Aorta (tissue), 5 donors: Measurements from ENCODE around the gene LIFR. TPM values are rescaled to one million over a fixed set of nuclear protein-coding genes. Genes with fewer than 3 reads are reported as not detected.
"Not testable (repeated sequence)": the region's sequence is repeated elsewhere in the genome, so short reads cannot be mapped to it uniquely, and the experiment has no call there.

Experiments
- ATAC-seq: fragments of 200-7000 bp; cut with Tn5 transposase; one replicate; pipeline ENCODE4 v1.9.1; 2022; ENCODE audit warnings: moderate library complexity; ENCODE audit not compliant: low FRiP score
- DNase-seq, 2 donors: peaks; one replicate each; pipeline ENCODE4 v3.0.0-alpha.2; 2020
- H3K27ac ChIP-seq, 2 donors: one replicate each; pipeline ENCODE4 v1.5.1; 2013; ENCODE audit warnings: low read length in 2 of 2, mild to moderate bottlenecking in 2 of 2, moderate library complexity in 2 of 2, control low read depth in 1 of 2, inconsistent platforms in 1 of 2, low read depth in 1 of 2
- H3K27me3 ChIP-seq, 2 donors: one replicate each; pipeline ENCODE4 v1.6.1; 2013; ENCODE audit warnings: control low read depth in 1 of 2, low read length in 1 of 2, mild to moderate bottlenecking in 1 of 2, moderate library complexity in 1 of 2; ENCODE audit not compliant: insufficient read depth in 2 of 2, control insufficient read depth in 1 of 2
- H3K36me3 ChIP-seq, 2 donors: one replicate each; pipeline ENCODE4 v1.6.1; 2013; ENCODE audit warnings: control low read depth in 1 of 2, low read length in 1 of 2, mild to moderate bottlenecking in 1 of 2; ENCODE audit not compliant: insufficient read depth in 2 of 2, control insufficient read depth in 1 of 2
- H3K4me1 ChIP-seq, 2 donors: one replicate each; pipeline ENCODE4 v1.6.1; 2013; ENCODE audit warnings: low read length in 2 of 2, control low read depth in 1 of 2, mild to moderate bottlenecking in 1 of 2, moderate library complexity in 1 of 2; ENCODE audit not compliant: insufficient read depth in 2 of 2, control insufficient read depth in 1 of 2
- H3K4me3 ChIP-seq, 2 donors: one replicate each; pipeline ENCODE4 v1.5.1; 2013; ENCODE audit warnings: low read length in 2 of 2, control low read depth in 1 of 2, mild to moderate bottlenecking in 1 of 2
- H3K9me3 ChIP-seq: one replicate; pipeline ENCODE4 v1.6.1; 2013; ENCODE audit warnings: mild to moderate bottlenecking, low read length; ENCODE audit not compliant: control insufficient read depth
- WGBS, 2 donors: extraction: QIAGEN DNeasy Blood & Tissue Kit; methylation state at CpG; one replicate each; pipeline ENCODE4 v1.1.7; 2013; 5-methylcytosine and 5-hydroxymethylcytosine counted together
- intact Hi-C, 2 donors: fragments of 100-400 bp; cut with DNase I; formaldehyde crosslinking; loops; one replicate each; pipeline versions ENCODE4 v1.14.2 to v1.15.0; 2022
- polyA plus RNA-seq, 2 donors: library from polyadenylated mRNA; stranded (reverse); fragments of 200-250 nt; gene quantifications; one replicate each; pipeline ENCODE4 v1.2.3, GENCODE V29; 2013
- total RNA-seq, 2 donors: library from RNA; stranded (reverse); fragmentation: NEBNext Ultra II Directional; extraction: Animal tissue kit (Norgen Biotek cat#: 25700); gene quantifications; one replicate each; pipeline ENCODE4 v1.2.1, GENCODE V29; 2021
- donor health status: healthy with polysubstance abuse.
- donor health status: Bipolar disorder and iron deficiency.
- donor health status: DM: no; HTN: no; CAD: no.
- donor health status: DM: no; HTN: no; CAD: no.
- donor health status: DM: yes; HTN: yes; CAD: no.

LIFR gene
- total and polyA plus RNA-seq, 4 donors: 2.4 to 69.6 (median 39.7) TPM

DNA sequence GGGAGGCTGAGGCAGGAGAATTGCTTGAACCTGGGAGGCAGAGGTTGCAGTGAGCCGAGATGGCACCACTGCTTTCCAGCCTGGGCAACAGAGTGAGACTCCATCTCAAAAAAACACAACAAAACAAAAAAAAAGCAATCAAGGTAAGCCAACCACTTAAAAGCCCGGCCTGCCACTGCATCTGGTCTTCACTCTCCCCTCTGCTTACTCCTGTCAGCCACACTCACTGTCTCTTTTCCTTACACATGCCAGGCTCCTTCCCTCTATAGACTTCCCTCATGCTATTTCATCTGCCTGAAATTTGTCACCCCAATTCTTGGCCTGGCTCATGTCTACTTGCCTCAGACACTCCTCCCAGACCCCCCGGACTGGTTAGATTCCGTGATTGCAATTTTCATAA, 17.6 kb upstream of the LIFR start:
- intact Hi-C loops: no loop called here
- no peaks in the 10 kb centered on the region for H3K27me3 ChIP-seq
- no peak for DNase-seq
- no peak overlapping the region for H3K4me3 ChIP-seq
- ATAC-seq: no peak
- H3K27ac ChIP-seq: no peak overlapping the region
- no peaks in the 10 kb centered on the region for H3K4me1 ChIP-seq
- 94 to 97% methylated on average over 4 of the region's 4 CpGs for WGBS, 2 donors
- H3K9me3 ChIP-seq: no peaks in the 10 kb centered on the region
- H3K36me3 ChIP-seq: no peaks in the 10 kb centered on the region

- Histone ChIP-seq H3K36me3 (no peaks in the 10 kb centered on the region), H3K27ac (no peak overlapping the region), H3K9me3 (no peaks in the 10 kb centered on the region), H3K4me1 (no peaks in the 10 kb centered on the region), H3K4me3 (no peak overlapping the region), H3K27me3 (no peaks in the 10 kb centered on the region)
- intact Hi-C loops: no loop called here
- ATAC-seq: no peak
- 97 to 98% methylated on average over 3 of the region's 3 CpGs for WGBS, 2 donors
- no peak for DNase-seq
Measured at GRCh38 chr5:38573521-38573920, 17.1 kb upstream of the LIFR start.

DNA sequence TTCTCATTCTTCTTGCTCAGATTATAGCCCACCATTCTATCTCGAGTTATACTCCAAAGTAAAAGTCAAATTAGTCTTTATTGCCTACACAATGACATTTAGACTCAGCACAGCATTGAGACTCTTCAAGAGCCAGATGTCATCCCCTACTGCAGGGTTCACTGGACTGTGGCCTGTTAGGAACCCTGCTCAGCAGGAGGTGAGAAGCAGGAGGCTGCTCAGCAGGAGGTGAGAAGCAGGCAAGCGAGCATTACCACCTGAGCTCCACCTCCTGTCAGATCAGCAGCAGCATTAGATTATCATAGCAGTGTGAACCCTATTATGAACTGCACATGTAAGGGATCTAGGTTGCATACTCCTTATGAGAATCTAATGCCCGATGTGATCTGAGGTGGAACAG, 12.7 kb upstream of the LIFR start:
- no peak overlapping the region for H3K27ac ChIP-seq
- no peaks in the 10 kb centered on the region for H3K4me1 ChIP-seq
- DNase-seq: no peak
- WGBS, 2 donors: 93 to 94% methylated on average over 3 of the region's 3 CpGs
- no peaks in the 10 kb centered on the region for H3K27me3 ChIP-seq
- intact Hi-C loops: no loop called here
- H3K36me3 ChIP-seq: no peaks in the 10 kb centered on the region
- ATAC-seq: no peak
- H3K4me3 ChIP-seq: no peak overlapping the region
- no peaks in the 10 kb centered on the region for H3K9me3 ChIP-seq

GRCh38 chr5:38567306-38567705, 10.9 kb upstream of the LIFR start:
- H3K4me3 ChIP-seq, H3K36me3 ChIP-seq, H3K27me3 ChIP-seq, intact Hi-C loops, H3K4me1 ChIP-seq, H3K27ac ChIP-seq, ATAC-seq, H3K9me3 ChIP-seq, DNase-seq: not testable (repeated sequence)
- WGBS, 2 donors: 96 to 97% methylated on average over 2 of the region's 2 CpGs

DNA sequence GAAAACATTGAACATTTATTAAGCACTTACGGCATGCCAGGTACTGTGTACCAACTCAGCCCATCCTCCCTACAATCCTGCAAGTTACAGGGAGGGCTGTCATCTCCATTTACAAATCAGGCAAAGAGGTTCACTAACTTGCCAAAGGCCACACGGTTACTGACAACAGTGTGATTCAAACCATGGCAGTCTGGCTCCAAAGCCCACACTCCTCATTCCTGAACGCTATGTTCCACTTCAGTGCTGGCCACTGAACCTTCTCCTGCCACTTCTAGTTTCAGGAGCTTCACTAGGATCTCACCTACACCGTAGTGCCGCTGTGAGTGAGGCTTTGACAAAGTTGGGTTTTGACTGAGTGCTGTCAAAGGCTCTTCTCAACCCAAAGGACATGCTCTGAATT, 7.2 kb upstream of the LIFR start:
- Histone ChIP-seq H3K27me3 (no peaks in the 10 kb centered on the region), H3K4me3 (no peak overlapping the region), H3K4me1 (no peaks in the 10 kb centered on the region), H3K9me3 (no peaks in the 10 kb centered on the region), H3K36me3 (no peaks in the 10 kb centered on the region), H3K27ac (no peak overlapping the region)
- DNase-seq (no peak), ATAC-seq (no peak)
- intact Hi-C loops: no loop called here
- WGBS, 2 donors: 79 to 88% methylated on average over 5 of the region's 5 CpGs

DNA sequence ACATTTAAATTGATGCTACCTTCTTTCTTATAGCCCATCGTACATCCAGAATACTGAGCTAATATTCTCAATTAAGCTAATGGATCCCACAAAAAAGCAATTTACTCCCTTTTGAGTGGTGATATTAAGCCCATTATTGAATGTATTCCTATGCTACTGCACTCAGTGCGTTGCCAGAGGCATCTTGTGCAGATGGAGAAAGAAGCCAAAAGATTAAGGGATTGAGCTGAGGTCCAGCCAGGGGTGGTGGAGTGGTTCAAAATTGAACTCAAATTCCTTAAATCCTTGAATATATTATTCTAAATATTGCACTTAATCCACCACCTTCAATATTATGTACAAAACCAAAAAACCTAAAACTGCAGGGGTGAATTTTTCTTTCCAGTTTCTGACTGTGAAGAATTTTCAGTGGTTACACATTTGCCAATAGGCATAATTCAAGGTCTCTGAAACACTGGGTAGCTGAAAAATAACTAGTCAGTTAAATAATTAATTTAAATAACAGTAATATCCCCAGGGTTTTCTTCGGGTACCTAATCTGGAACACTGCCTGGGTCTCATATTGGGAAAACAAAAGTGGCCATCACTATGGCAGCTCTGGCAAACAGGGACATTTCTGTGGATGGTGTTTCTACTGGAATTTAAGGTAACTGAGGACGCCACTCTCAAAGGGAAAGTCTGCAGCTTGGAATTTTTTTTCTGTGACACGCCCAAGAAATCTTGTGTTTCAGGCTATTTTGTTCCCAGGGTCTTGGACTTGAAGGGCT, 6.2 kb upstream of the LIFR start:
- H3K27ac ChIP-seq: no peak overlapping the region
- H3K4me3 ChIP-seq: no peak overlapping the region
- no peaks in the 10 kb centered on the region for H3K4me1 ChIP-seq
- H3K9me3 ChIP-seq: no peaks in the 10 kb centered on the region
- ATAC-seq (no peak), DNase-seq (no peak)
- intact Hi-C loops: no loop called here
- no peaks in the 10 kb centered on the region for H3K36me3 ChIP-seq
- WGBS, 2 donors: 75 to 77% methylated on average over 5 of the region's 5 CpGs
- no peaks in the 10 kb centered on the region for H3K27me3 ChIP-seq

DNA sequence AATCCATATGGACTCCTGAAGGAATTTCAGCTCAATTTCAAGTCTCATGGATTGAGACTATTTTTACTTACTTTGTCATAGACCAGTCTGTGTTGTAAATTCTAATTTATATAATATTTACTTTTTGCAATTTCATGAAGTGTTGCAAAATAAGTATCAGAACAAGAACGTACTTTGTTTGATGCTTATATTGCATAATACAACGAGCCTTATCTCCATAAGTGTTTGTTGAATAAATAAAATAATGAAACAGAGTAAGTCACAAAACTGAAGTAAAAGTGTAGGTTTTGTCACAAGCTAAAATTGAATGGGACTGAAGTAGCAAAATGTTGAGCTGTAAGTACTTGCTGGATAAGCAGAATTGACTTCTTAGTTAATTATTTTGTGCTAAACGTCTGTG, 3.0 kb upstream of the LIFR start:
- H3K4me1 ChIP-seq: peaks cover 0 to under 1% of the 10 kb centered on the region in 2 donors
- 79 to 81% methylated on average over 3 of the region's 3 CpGs for WGBS, 2 donors
- intact Hi-C loops: loop anchor here (5.0 kb wide), 2 partner anchors 108 to 117 kb away; no protein-coding TSS in a partner anchor
- H3K27me3 ChIP-seq: no peaks in the 10 kb centered on the region
- no peak for DNase-seq
- H3K36me3 ChIP-seq: no peaks in the 10 kb centered on the region
- H3K4me3 ChIP-seq: no peak overlapping the region
- no peak for ATAC-seq
- no peak overlapping the region for H3K27ac ChIP-seq
- H3K9me3 ChIP-seq: no peaks in the 10 kb centered on the region

- intact Hi-C loops: loop anchor here (5.0 kb wide), 2 partner anchors 110 to 115 kb away; no protein-coding TSS in a partner anchor
- ATAC-seq (no peak), DNase-seq (no peak)
- Histone ChIP-seq H3K9me3 (no peaks in the 10 kb centered on the region), H3K4me3 (peak overlapping the region; percentile 51 to 98), H3K36me3 (no peaks in the 10 kb centered on the region), H3K4me1 (peaks cover 0 to 2% of the 10 kb centered on the region in 2 donors), H3K27me3 (no peaks in the 10 kb centered on the region), H3K27ac (no peak overlapping the region)
- 80 to 81% methylated on average over 6 of the region's 6 CpGs for WGBS, 2 donors
Measured at GRCh38 chr5:38557792-38558191, 1.3 kb upstream of the LIFR start.

DNA sequence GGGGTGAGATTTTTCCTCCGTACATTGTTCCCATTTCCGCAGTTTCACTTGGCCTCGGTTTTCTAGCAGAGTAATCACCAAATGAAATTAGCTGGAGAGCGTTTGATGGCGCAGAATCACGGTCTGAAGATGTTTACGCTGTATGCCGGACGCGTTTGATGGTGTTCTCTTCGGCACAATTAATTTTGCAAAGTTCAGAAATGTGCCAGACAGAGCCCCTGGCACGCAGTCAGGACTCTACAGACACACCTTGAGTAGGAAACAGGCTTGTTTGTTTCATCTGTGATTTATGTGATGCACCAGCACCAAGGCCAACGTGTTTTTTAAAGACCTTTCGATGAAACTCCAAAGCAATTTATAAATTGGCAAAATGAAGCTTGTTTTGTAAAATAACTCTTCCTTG, 863 bp upstream of the LIFR start:
- DNase-seq (no peak), ATAC-seq (no peak)
- intact Hi-C loops: loop anchor here (5.0 kb wide), 2 partner anchors 110 to 115 kb away; no protein-coding TSS in a partner anchor
- H3K4me3 ChIP-seq: peak overlapping the region; percentile 51 to 98
- H3K36me3 ChIP-seq: no peaks in the 10 kb centered on the region
- H3K4me1 ChIP-seq: peaks cover 0 to 2% of the 10 kb centered on the region in 2 donors
- no peaks in the 10 kb centered on the region for H3K9me3 ChIP-seq
- no peaks in the 10 kb centered on the region for H3K27me3 ChIP-seq
- H3K27ac ChIP-seq: peak overlapping the region in 1 of 2 donors; percentile 85
- WGBS, 2 donors: 2 to 3% methylated on average over 14 of the region's 14 CpGs
